Naive thymus-derived CD4-positive, alpha-beta T cell (primary cell): ENCODE measurements around the gene POU3F1. TPM values are rescaled to one million over a fixed set of nuclear protein-coding genes. Genes with fewer than 3 reads are reported as not detected.

ENCODE experiments used
- ATAC-seq: fragments of 150-1000 bp; cut with Tn5 transposase; 2 replicates; pipeline ENCODE4 v1.10.0; 2021; ENCODE audit warnings: mild to moderate bottlenecking, moderate library complexity
- CTCF ChIA-PET: fragments of 350-600 bp; sonication (Branson Sonifier 250); formaldehyde crosslinking; loops from one replicate; lab custom pipeline; 2021; ENCODE audit warnings: antibody characterized with exemption; lab: Charles Lee
- POLR2A ChIA-PET: fragments of 350-600 bp; sonication (Branson Sonifier 250); formaldehyde crosslinking; loops from one replicate; lab custom pipeline; 2021; ENCODE audit warnings: antibody characterized with exemption, inconsistent platforms; lab: Charles Lee
- DNase-seq, 9 donors: peaks; one replicate each; pipeline versions ENCODE4 v3.0.0 to v3.0.0-alpha.2; 2020 to 2022; ENCODE audit warnings: mixed read lengths in 1 of 9
- H3K27ac ChIP-seq: one replicate; pipeline ENCODE4 v1.7.0; 2013; ENCODE audit warnings: mild to moderate bottlenecking, low read depth, low read length, moderate library complexity
- H3K27me3 ChIP-seq, 2 donors: one replicate each; pipeline ENCODE4 v1.7.0; 2013; ENCODE audit warnings: low read length in 2 of 2, mild to moderate bottlenecking in 2 of 2, moderate library complexity in 2 of 2; ENCODE audit not compliant: control insufficient read depth in 2 of 2, insufficient read depth in 2 of 2
- H3K36me3 ChIP-seq, 3 experiments: 1 replicate in 2 of 3; 2 replicates in 1 of 3; pipeline ENCODE4 v1.7.0; 2013; ENCODE audit warnings: low read length in 3 of 3, mild to moderate bottlenecking in 3 of 3, moderate library complexity in 1 of 3; ENCODE audit not compliant: insufficient read depth in 3 of 3, control insufficient read depth in 2 of 3
- H3K4me1 ChIP-seq, 2 donors: one replicate each; pipeline ENCODE4 v1.7.0; 2013; ENCODE audit warnings: low read length in 2 of 2, mild to moderate bottlenecking in 2 of 2, moderate library complexity in 1 of 2; ENCODE audit not compliant: control insufficient read depth in 2 of 2, insufficient read depth in 2 of 2
- H3K4me3 ChIP-seq: 2 replicates; pipeline ENCODE4 v1.7.0; 2013; ENCODE audit warnings: mild to moderate bottlenecking, low read length
- H3K9me3 ChIP-seq, 3 experiments: 1 replicate in 2 of 3; 2 replicates in 1 of 3; pipeline ENCODE4 v1.7.0; 2013; ENCODE audit warnings: low read length in 3 of 3; ENCODE audit not compliant: control insufficient read depth in 2 of 3
- H3K27ac Mint-ChIP-seq, 9 donors: one replicate each; pipeline ENCODE4 v1.8.0; 2020 to 2022; ENCODE audit warnings: mixed read lengths in 9 of 9, mild to moderate bottlenecking in 8 of 9, moderate library complexity in 5 of 9, inconsistent platforms in 2 of 9
- H3K27me3 Mint-ChIP-seq, 5 donors: one replicate each; pipeline ENCODE4 v1.8.0; 2021 to 2022; ENCODE audit warnings: mixed read lengths in 5 of 5, mild to moderate bottlenecking in 1 of 5
- H3K36me3 Mint-ChIP-seq, 5 donors: one replicate each; pipeline ENCODE4 v1.8.0; 2020 to 2022; ENCODE audit warnings: mixed read lengths in 5 of 5, mild to moderate bottlenecking in 3 of 5, inconsistent platforms in 1 of 5
- H3K4me1 Mint-ChIP-seq, 7 donors: one replicate each; pipeline ENCODE4 v1.8.0; 2020 to 2022; ENCODE audit warnings: mixed read lengths in 7 of 7, mild to moderate bottlenecking in 3 of 7, inconsistent platforms in 1 of 7
- H3K4me3 Mint-ChIP-seq, 10 donors: one replicate each; pipeline ENCODE4 v1.8.0; 2020 to 2022; ENCODE audit warnings: mild to moderate bottlenecking in 10 of 10, mixed read lengths in 10 of 10, moderate library complexity in 6 of 10, inconsistent platforms in 2 of 10
- H3K9me3 Mint-ChIP-seq, 11 donors: one replicate each; pipeline ENCODE4 v1.8.0; 2020 to 2022; ENCODE audit warnings: mixed read lengths in 11 of 11, mild to moderate bottlenecking in 4 of 11, inconsistent platforms in 1 of 11, moderate library complexity in 1 of 11
- intact Hi-C, 2 donors: fragments of 100-400 bp; cut with micrococcal nuclease; formaldehyde crosslinking; loops; one replicate each; pipeline ENCODE4 v1.15.1; 2023
- polyA plus RNA-seq, 2 donors: library from polyadenylated mRNA; unstranded; fragments of 300-500 nt; fragmentation: Illumina TruSeq; gene quantifications; one replicate each; pipeline ENCODE4 v1.2.3, GENCODE V29; 2021
- total RNA-seq, 6 experiments: library from RNA in 5 of 6; stranded (reverse) in 5 of 6; gene quantifications; 1 replicate in 5 of 6; 2 replicates in 1 of 6; pipeline ENCODE4 v1.2.3 and lab custom pipeline; 2021 to 2026

Gene POU3F1
- total and polyA plus RNA-seq, 7 experiments from 2014 or later: 0.17 to 0.19 TPM; not detected in 5

- CTCF ChIA-PET: interaction anchor here (0.5 to 1.3 kb wide), 3 partner anchors 13 to 25 kb away, joined by 3 to 4 read pairs (median 4); no protein-coding TSS in a partner anchor
- intact Hi-C loops: loop anchor here in 1 of 2 donors (5.0 to 10.0 kb wide), 3 partner anchors 418 to 1870 kb away; partner anchors contain the start of genes GNL2, TRIT1 and ZC3H12A
- Mint-ChIP-seq H3K27ac (peak overlapping the region in 1 of 9 donors; percentile 19), H3K4me1 (peaks cover 20 to 62% (median 40%) of the 10 kb centered on the region in 7 donors), H3K9me3 (no peaks in the 10 kb centered on the region), H3K4me3 (peak overlapping the region in 1 of 10 donors; percentile 99), H3K27me3 (no peaks in the 10 kb centered on the region), H3K36me3 (peaks cover 7 to 21% (median 9%) of the 10 kb centered on the region in 5 donors)
- ATAC-seq: no peak
- Histone ChIP-seq H3K4me1 (peaks cover 10 to 14% of the 10 kb centered on the region in 2 donors), H3K27ac (no peak overlapping the region), H3K4me3 (no peak overlapping the region), H3K9me3 (no peaks in the 10 kb centered on the region), H3K36me3 (peaks cover 7 to 29% (median 8%) of the 10 kb centered on the region in 3 experiments), H3K27me3 (no peaks in the 10 kb centered on the region)
- POLR2A ChIA-PET: interaction anchor here (0.6 to 0.8 kb wide), 2 partner anchors 15 to 26 kb away, joined by 3 to 4 read pairs; no protein-coding TSS in a partner anchor
- DNase-seq: no peak
Measured at GRCh38 chr1:38014724-38015424, 31.7 kb downstream of the POU3F1 start.

GRCh38 chr1:38014171-38014570 lies 32.4 kb downstream of the POU3F1 start:
- ATAC-seq (no peak), DNase-seq (no peak)
- H3K4me1 Mint-ChIP-seq: peaks cover 27 to 69% (median 43%) of the 10 kb centered on the region in 7 donors
- H3K27ac ChIP-seq: no peak overlapping the region
- POLR2A ChIA-PET: interaction anchor here (0.6 to 2.0 kb wide), 3 partner anchors 9 to 26 kb away, joined by 3 to 7 read pairs (median 4); no protein-coding TSS in a partner anchor
- peak overlapping the region in 2 of 9 donors; percentile 36 to 98 for H3K27ac Mint-ChIP-seq
- peaks cover 10 to 14% of the 10 kb centered on the region in 2 donors for H3K4me1 ChIP-seq
- no peaks in the 10 kb centered on the region for H3K27me3 ChIP-seq
- intact Hi-C loops: loop anchor here in 1 of 2 donors (5.0 to 10.0 kb wide), 3 partner anchors 417 to 1871 kb away; partner anchors contain the start of genes GNL2, TRIT1 and ZC3H12A
- no peaks in the 10 kb centered on the region for H3K27me3 Mint-ChIP-seq
- no peaks in the 10 kb centered on the region for H3K9me3 Mint-ChIP-seq
- H3K4me3 ChIP-seq: no peak overlapping the region
- CTCF ChIA-PET: interaction anchor here (0.8 to 1.3 kb wide), 2 partner anchors 23 to 25 kb away, joined by 3 to 4 read pairs; no protein-coding TSS in a partner anchor
- H3K9me3 ChIP-seq: no peaks in the 10 kb centered on the region
- H3K4me3 Mint-ChIP-seq: peak overlapping the region in 9 of 10 donors; percentile 42 to 99 (median 99)
- H3K36me3 Mint-ChIP-seq: peaks cover 5 to 18% (median 8%) of the 10 kb centered on the region in 5 donors
- peaks cover 4 to 25% (median 7%) of the 10 kb centered on the region in 3 experiments for H3K36me3 ChIP-seq

GRCh38 chr1:38013227-38013622 lies 33.4 kb downstream of the POU3F1 start:
- ChIA-PET POLR2A (interaction anchor here (0.6 to 3.5 kb wide), 5 partner anchors 10 to 30 kb away, joined by 3 to 24 read pairs (median 7); partner anchors contain the start of gene SF3A3), CTCF (interaction anchor here (0.7 kb wide), 1 partner anchor 24 kb away, joined by 3 read pairs; the partner anchor contains the start of gene SF3A3)
- DNase-seq (no peak), ATAC-seq (no peak)
- H3K4me1 ChIP-seq: peaks cover 10 to 14% of the 10 kb centered on the region in 2 donors
- intact Hi-C loops: loop anchor here in 1 of 2 donors (2.0 to 10.0 kb wide), 5 partner anchors 66 to 1872 kb away; partner anchors contain the start of genes GNL2, INPP5B, TRIT1 and ZC3H12A
- no peaks in the 10 kb centered on the region for H3K27me3 ChIP-seq
- peak overlapping the region; percentile 96 to 99 (median 99) for H3K4me3 Mint-ChIP-seq
- H3K27ac Mint-ChIP-seq: peak overlapping the region; percentile 95 to 99 (median 97)
- no peaks in the 10 kb centered on the region for H3K9me3 Mint-ChIP-seq
- no peaks in the 10 kb centered on the region for H3K27me3 Mint-ChIP-seq
- H3K36me3 Mint-ChIP-seq: peaks cover 0 to 10% (median 3%) of the 10 kb centered on the region in 5 donors
- H3K36me3 ChIP-seq: peaks cover 4 to 19% (median 7%) of the 10 kb centered on the region in 3 experiments
- H3K9me3 ChIP-seq: no peaks in the 10 kb centered on the region
- H3K27ac ChIP-seq: peak overlapping the region; percentile 87
- H3K4me3 ChIP-seq: peak overlapping the region; percentile 84
- peaks cover 25 to 70% (median 47%) of the 10 kb centered on the region in 7 donors for H3K4me1 Mint-ChIP-seq

- Mint-ChIP-seq H3K27me3 (no peaks in the 10 kb centered on the region), H3K27ac (peak within 1 kb of the TSS; percentile 95 to 99 (median 97)), H3K4me3 (peak within 1 kb of the TSS; percentile 96 to 99 (median 99)), H3K9me3 (no peaks in the 10 kb centered on the region), H3K36me3 (peaks cover 0 to 8% (median 2%) of the 10 kb centered on the region in 5 donors), H3K4me1 (peaks cover 25 to 70% (median 47%) of the 10 kb centered on the region in 7 donors)
- ChIA-PET CTCF (interaction anchor here (0.7 to 1.2 kb wide), 3 partner anchors 22 to 29 kb away, joined by 3 to 9 read pairs (median 3); partner anchors contain the start of gene SF3A3), POLR2A (interaction anchor here (0.5 to 3.5 kb wide), 7 partner anchors 9 to 860 kb away, joined by 3 to 24 read pairs (median 6); partner anchors contain the start of gene SF3A3)
- DNase-seq (peak; percentile 63 to 95 (median 93)), ATAC-seq (peak; percentile 97)
- peak within 1 kb of the TSS; percentile 87 for H3K27ac ChIP-seq
- no peaks in the 10 kb centered on the region for H3K9me3 ChIP-seq
- H3K4me1 ChIP-seq: peaks cover 10 to 14% of the 10 kb centered on the region in 2 donors
- peak within 1 kb of the TSS; percentile 84 for H3K4me3 ChIP-seq
- intact Hi-C loops: loop anchor here (1.0 to 10.0 kb wide), 12 partner anchors 22 to 1872 kb away; partner anchors contain the start of genes SF3A3 (in 2 of the 2), CDCA8 (in 1 of the 2), GNL2 (in 1 of the 2) and INPP5B (in 1 of the 2)
- H3K36me3 ChIP-seq: peaks cover 4 to 13% (median 7%) of the 10 kb centered on the region in 3 experiments
- no peaks in the 10 kb centered on the region for H3K27me3 ChIP-seq
Measured at GRCh38 chr1:38012363-38013226, 34.0 kb downstream of the POU3F1 start, which contains the start of gene UTP11. UTP11 (plus strand) TSS chr1:38012734; CDS start chr1:38012803, 69 bp downstream.

- Mint-ChIP-seq H3K36me3 (peaks cover 0 to 7% (median 0%) of the 10 kb centered on the region in 5 donors), H3K27me3 (no peaks in the 10 kb centered on the region), H3K4me1 (peaks cover 25 to 55% (median 41%) of the 10 kb centered on the region in 7 donors), H3K27ac (peak overlapping the region in 6 of 9 donors; percentile 8 to 98 (median 83)), H3K4me3 (no peak overlapping the region), H3K9me3 (no peaks in the 10 kb centered on the region)
- ChIA-PET CTCF (interaction anchor here (0.7 to 2.9 kb wide), 2 partner anchors 19 to 797 kb away, joined by 3 to 14 read pairs; partner anchors contain the start of gene SF3A3), POLR2A (interaction anchor here (1.5 to 3.5 kb wide), 2 partner anchors 14 to 19 kb away, joined by 3 to 24 read pairs; partner anchors contain the start of gene SF3A3)
- no peaks in the 10 kb centered on the region for H3K27me3 ChIP-seq
- H3K9me3 ChIP-seq: no peaks in the 10 kb centered on the region
- DNase-seq (no peak), ATAC-seq (no peak)
- intact Hi-C loops: loop anchor here (5.0 to 10.0 kb wide), 4 partner anchors 413 to 1875 kb away; partner anchors contain the start of genes GNL2 (in 1 of the 2), TRIT1 (in 1 of the 2) and ZC3H12A (in 1 of the 2)
- H3K4me3 ChIP-seq: no peak overlapping the region
- no peaks in the 10 kb centered on the region for H3K36me3 ChIP-seq
- H3K27ac ChIP-seq: no peak overlapping the region
- H3K4me1 ChIP-seq: peaks cover 10 to 14% of the 10 kb centered on the region in 2 donors
Measured at GRCh38 chr1:38009841-38010180, 36.8 kb downstream of the POU3F1 start.
